ENCODE measurements around the gene LEAP2. TPM values are rescaled to one million over a fixed set of nuclear protein-coding genes. Genes with fewer than 3 reads are reported as not detected.
A peak's percentile ranks its signal among the peaks of the same experiment; 100 is the strongest.

LEAP2 gene
- total and polyA plus RNA-seq, 7 experiments from 2014 or later = 0.70 to 9.9 (median 2.2) TPM

GRCh38 chr5:132895719-132896305 is 22.3 kb downstream of the LEAP2 start:
- Histone ChIP-seq H3K27ac (ENCODE audit: low read depth, low read length) (no peak overlapping the region), H3K9me3 (ENCODE audit: control insufficient read depth in 2 of 3, low read length in 3 of 3) (no peaks in the 10 kb centered on the region), H3K36me3 (ENCODE audit: control insufficient read depth in 2 of 3, insufficient read depth in 3 of 3, low read length in 3 of 3) (peaks cover 17 to 65% (median 25%) of the 10 kb centered on the region in 3 experiments), H3K27me3 (ENCODE audit: control insufficient read depth in 2 of 2, insufficient read depth in 2 of 2, low read length in 2 of 2) (no peaks in the 10 kb centered on the region), H3K4me1 (ENCODE audit: control insufficient read depth in 2 of 2, insufficient read depth in 2 of 2, low read length in 2 of 2) (no peaks in the 10 kb centered on the region), H3K4me3 (ENCODE audit: low read length) (no peak overlapping the region)
- Mint-ChIP-seq H3K27me3 (no peaks in the 10 kb centered on the region), H3K4me3 (no peak overlapping the region), H3K27ac (peak overlapping the region in 2 of 9 donors; percentile 31 to 63), H3K4me1 (peaks cover 0 to 12% (median 9%) of the 10 kb centered on the region in 7 donors), H3K9me3 (no peaks in the 10 kb centered on the region), H3K36me3 (peaks cover 19 to 49% (median 33%) of the 10 kb centered on the region in 5 donors)
- no peak for ATAC-seq
- ChIA-PET POLR2A (no interaction called here), CTCF (interaction anchor here (0.6 kb wide), 2 partner anchors 376 to 491 kb away, joined by 3 read pairs; no protein-coding TSS in a partner anchor)
- DNase-seq = no peak
- intact Hi-C loops (cut with micrococcal nuclease) = no loop called here

GRCh38 chr5:132896685-132897084 is 23.2 kb downstream of the LEAP2 start:
- CTCF ChIA-PET = no interaction called here
- Histone ChIP-seq H3K27ac (ENCODE audit: low read depth, low read length) (no peak overlapping the region), H3K9me3 (ENCODE audit: control insufficient read depth in 2 of 3, low read length in 3 of 3) (no peaks in the 10 kb centered on the region), H3K4me1 (ENCODE audit: control insufficient read depth in 2 of 2, insufficient read depth in 2 of 2, low read length in 2 of 2) (no peaks in the 10 kb centered on the region), H3K27me3 (ENCODE audit: control insufficient read depth in 2 of 2, insufficient read depth in 2 of 2, low read length in 2 of 2) (no peaks in the 10 kb centered on the region), H3K36me3 (ENCODE audit: control insufficient read depth in 2 of 3, insufficient read depth in 3 of 3, low read length in 3 of 3) (peaks cover 17 to 72% (median 25%) of the 10 kb centered on the region in 3 experiments), H3K4me3 (ENCODE audit: low read length) (no peak overlapping the region)
- no peak for DNase-seq
- H3K27me3 Mint-ChIP-seq = no peaks in the 10 kb centered on the region
- H3K9me3 Mint-ChIP-seq = no peaks in the 10 kb centered on the region
- peak overlapping the region in 3 of 9 donors; percentile 12 to 60 (median 38) for H3K27ac Mint-ChIP-seq
- intact Hi-C loops (cut with micrococcal nuclease) = no loop called here
- peaks cover 19 to 51% (median 33%) of the 10 kb centered on the region in 5 donors for H3K36me3 Mint-ChIP-seq
- no peak for ATAC-seq
- no peak overlapping the region for H3K4me3 Mint-ChIP-seq
- H3K4me1 Mint-ChIP-seq = peaks cover 0 to 13% (median 11%) of the 10 kb centered on the region in 7 donors
- POLR2A ChIA-PET = no interaction called here

- Mint-ChIP-seq H3K36me3 (peaks cover 19 to 37% (median 26%) of the 10 kb centered on the region in 5 donors), H3K27ac (peak overlapping the region in 1 of 9 donors; percentile 46), H3K27me3 (no peaks in the 10 kb centered on the region), H3K4me3 (no peak overlapping the region), H3K9me3 (no peaks in the 10 kb centered on the region), H3K4me1 (peaks cover 3 to 17% (median 12%) of the 10 kb centered on the region in 7 donors)
- no peak overlapping the region for H3K4me3 ChIP-seq (ENCODE audit: low read length)
- H3K27ac ChIP-seq (ENCODE audit: low read depth, low read length) = no peak overlapping the region
- H3K36me3 ChIP-seq (ENCODE audit: control insufficient read depth in 2 of 3, insufficient read depth in 3 of 3, low read length in 3 of 3) = peaks cover 12 to 60% (median 25%) of the 10 kb centered on the region in 3 experiments
- H3K4me1 ChIP-seq (ENCODE audit: control insufficient read depth in 2 of 2, insufficient read depth in 2 of 2, low read length in 2 of 2) = no peaks in the 10 kb centered on the region
- CTCF ChIA-PET = interaction anchor here (0.6 to 0.7 kb wide), 2 partner anchors 385 to 1086 kb away, joined by 3 to 4 read pairs; no protein-coding TSS in a partner anchor
- intact Hi-C loops (cut with micrococcal nuclease) = no loop called here
- H3K9me3 ChIP-seq (ENCODE audit: control insufficient read depth in 2 of 3, low read length in 3 of 3) = no peaks in the 10 kb centered on the region
- DNase-seq (no peak), ATAC-seq (no peak)
- POLR2A ChIA-PET = no interaction called here
- H3K27me3 ChIP-seq (ENCODE audit: control insufficient read depth in 2 of 2, insufficient read depth in 2 of 2, low read length in 2 of 2) = no peaks in the 10 kb centered on the region
Measured at GRCh38 chr5:132898094-132898493, 24.6 kb downstream of the LEAP2 start.

GRCh38 chr5:132901036-132901435 is 27.6 kb downstream of the LEAP2 start:
- Mint-ChIP-seq H3K36me3 (peaks cover 10 to 37% (median 17%) of the 10 kb centered on the region in 5 donors), H3K27me3 (no peaks in the 10 kb centered on the region), H3K4me3 (no peak overlapping the region), H3K4me1 (peaks cover 8 to 31% (median 20%) of the 10 kb centered on the region in 7 donors), H3K9me3 (no peaks in the 10 kb centered on the region), H3K27ac (peak overlapping the region in 3 of 9 donors; percentile 1 to 52 (median 36))
- ChIA-PET CTCF (no interaction called here), POLR2A (no interaction called here)
- ATAC-seq (no peak), DNase-seq (no peak)
- Histone ChIP-seq H3K4me1 (ENCODE audit: control insufficient read depth in 2 of 2, insufficient read depth in 2 of 2, low read length in 2 of 2) (no peaks in the 10 kb centered on the region), H3K36me3 (ENCODE audit: control insufficient read depth in 2 of 3, insufficient read depth in 3 of 3, low read length in 3 of 3) (peaks cover 3 to 35% (median 16%) of the 10 kb centered on the region in 3 experiments), H3K27me3 (ENCODE audit: control insufficient read depth in 2 of 2, insufficient read depth in 2 of 2, low read length in 2 of 2) (no peaks in the 10 kb centered on the region), H3K27ac (ENCODE audit: low read depth, low read length) (no peak overlapping the region), H3K9me3 (ENCODE audit: control insufficient read depth in 2 of 3, low read length in 3 of 3) (no peaks in the 10 kb centered on the region), H3K4me3 (ENCODE audit: low read length) (no peak overlapping the region)
- intact Hi-C loops (cut with micrococcal nuclease) = no loop called here

GRCh38 chr5:132901730-132902129 is 28.3 kb downstream of the LEAP2 start:
- Mint-ChIP-seq H3K4me1 (peaks cover 6 to 28% (median 21%) of the 10 kb centered on the region in 7 donors), H3K27me3 (no peaks in the 10 kb centered on the region), H3K27ac (peak overlapping the region in 2 of 9 donors; percentile 1 to 45), H3K4me3 (no peak overlapping the region), H3K36me3 (peaks cover 5 to 31% (median 15%) of the 10 kb centered on the region in 5 donors), H3K9me3 (no peaks in the 10 kb centered on the region)
- H3K4me1 ChIP-seq (ENCODE audit: control insufficient read depth in 2 of 2, insufficient read depth in 2 of 2, low read length in 2 of 2) = no peaks in the 10 kb centered on the region
- intact Hi-C loops (cut with micrococcal nuclease) = no loop called here
- POLR2A ChIA-PET = no interaction called here
- H3K27me3 ChIP-seq (ENCODE audit: control insufficient read depth in 2 of 2, insufficient read depth in 2 of 2, low read length in 2 of 2) = no peaks in the 10 kb centered on the region
- CTCF ChIA-PET = no interaction called here
- peaks cover 0 to 28% (median 9%) of the 10 kb centered on the region in 3 experiments for H3K36me3 ChIP-seq (ENCODE audit: control insufficient read depth in 2 of 3, insufficient read depth in 3 of 3, low read length in 3 of 3)
- no peak for ATAC-seq
- H3K27ac ChIP-seq (ENCODE audit: low read depth, low read length) = no peak overlapping the region
- H3K9me3 ChIP-seq (ENCODE audit: control insufficient read depth in 2 of 3, low read length in 3 of 3) = no peaks in the 10 kb centered on the region
- DNase-seq = no peak
- no peak overlapping the region for H3K4me3 ChIP-seq (ENCODE audit: low read length)

GRCh38 chr5:132905938-132906337 is 32.5 kb downstream of the LEAP2 start:
- Mint-ChIP-seq H3K36me3 (peaks cover 6 to 34% (median 16%) of the 10 kb centered on the region in 5 donors), H3K9me3 (no peaks in the 10 kb centered on the region), H3K4me3 (no peak overlapping the region), H3K4me1 (peaks cover 0 to 43% (median 31%) of the 10 kb centered on the region in 7 donors), H3K27me3 (no peaks in the 10 kb centered on the region), H3K27ac (peak overlapping the region in 3 of 9 donors; percentile 7 to 50 (median 38))
- no peaks in the 10 kb centered on the region for H3K27me3 ChIP-seq (ENCODE audit: control insufficient read depth in 2 of 2, insufficient read depth in 2 of 2, low read length in 2 of 2)
- DNase-seq = no peak
- intact Hi-C loops (cut with micrococcal nuclease) = no loop called here
- ChIA-PET POLR2A (no interaction called here), CTCF (interaction anchor here (1.5 kb wide), 1 partner anchor 22 kb away, joined by 4 read pairs; no protein-coding TSS in a partner anchor)
- H3K27ac ChIP-seq (ENCODE audit: low read depth, low read length) = no peak overlapping the region
- no peak for ATAC-seq
- no peak overlapping the region for H3K4me3 ChIP-seq (ENCODE audit: low read length)
- no peaks in the 10 kb centered on the region for H3K9me3 ChIP-seq (ENCODE audit: control insufficient read depth in 2 of 3, low read length in 3 of 3)
- H3K4me1 ChIP-seq (ENCODE audit: control insufficient read depth in 2 of 2, insufficient read depth in 2 of 2, low read length in 2 of 2) = no peaks in the 10 kb centered on the region
- peaks cover 0 to 20% (median 0%) of the 10 kb centered on the region in 3 experiments for H3K36me3 ChIP-seq (ENCODE audit: control insufficient read depth in 2 of 3, insufficient read depth in 3 of 3, low read length in 3 of 3)
